GM12874 (cell line): ENCODE results near the gene KIF5C.

Experiments
- CTCF ChIP-seq: IDR thresholded peaks from 2 replicates; pipeline ENCODE4 v1.5.1; 2011; ENCODE audit warnings: low read depth, mild to moderate bottlenecking, control low read depth, low read length, moderate library complexity; ENCODE audit not compliant: insufficient read depth

Gene KIF5C

DNA sequence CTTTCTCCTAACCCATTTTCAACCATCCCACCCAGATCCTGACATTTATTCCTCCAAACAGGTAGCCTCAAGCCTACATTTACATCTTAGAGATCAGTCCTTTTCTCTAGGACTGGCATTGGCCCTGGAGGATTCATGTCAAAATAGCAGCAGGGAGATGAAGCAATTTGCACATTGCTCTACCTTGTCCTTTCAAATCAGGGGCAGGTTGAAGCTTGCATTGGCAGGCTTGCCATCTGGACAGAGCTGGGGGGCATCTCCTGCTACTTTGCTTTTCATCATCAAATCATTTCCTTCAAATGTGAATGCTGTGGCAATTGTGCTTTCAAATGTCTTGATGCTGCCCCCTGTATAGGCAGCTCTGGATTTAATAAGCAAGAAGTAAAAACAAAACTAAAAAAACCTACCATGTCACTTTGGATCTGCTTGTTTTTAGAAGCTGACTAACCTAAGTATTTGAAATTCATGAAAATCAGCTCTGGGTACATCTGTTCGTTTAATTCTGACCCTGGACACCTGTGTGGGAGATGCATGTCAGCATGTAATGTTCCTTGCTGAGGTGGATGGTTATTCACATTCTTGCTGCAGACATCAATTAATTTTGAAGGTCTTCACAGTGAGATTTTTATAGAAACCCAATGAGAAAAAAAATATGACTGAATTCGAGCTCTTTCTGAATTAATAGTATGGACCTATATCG is 47.9 kb downstream of the KIF5C start:
- TF ChIP-seq CTCF = no peak

GRCh38 chr2:148924514-148925178 is 49.6 kb downstream of the KIF5C start:
- TF ChIP-seq CTCF = no peak

- TF ChIP-seq CTCF = peak; percentile 58
Measured at GRCh38 chr2:148926291-148926961, 51.4 kb downstream of the KIF5C start.

GRCh38 chr2:148926981-148927401 is 52.0 kb downstream of the KIF5C start:
- no peak for TF ChIP-seq CTCF

DNA sequence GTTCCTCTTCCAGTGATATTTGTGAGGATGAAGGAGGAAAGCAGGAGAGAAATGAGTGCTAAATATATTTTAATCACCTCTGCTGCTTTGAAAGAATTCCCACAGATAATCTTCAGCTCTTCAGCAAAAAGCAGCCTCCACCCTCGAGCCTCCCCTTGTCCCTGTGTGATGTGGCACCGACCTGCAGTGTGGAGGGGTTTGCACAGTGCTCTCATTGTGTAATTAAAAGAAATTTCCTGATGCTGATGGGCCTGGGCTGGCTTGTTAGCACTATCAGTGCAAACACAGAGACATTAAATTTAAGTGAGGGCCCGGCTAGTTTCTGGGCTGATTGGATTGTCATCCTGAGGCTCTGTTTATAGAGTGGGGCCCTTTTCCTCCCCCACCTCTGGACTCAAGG is 53.4 kb downstream of the KIF5C start:
- TF ChIP-seq CTCF = no peak

DNA sequence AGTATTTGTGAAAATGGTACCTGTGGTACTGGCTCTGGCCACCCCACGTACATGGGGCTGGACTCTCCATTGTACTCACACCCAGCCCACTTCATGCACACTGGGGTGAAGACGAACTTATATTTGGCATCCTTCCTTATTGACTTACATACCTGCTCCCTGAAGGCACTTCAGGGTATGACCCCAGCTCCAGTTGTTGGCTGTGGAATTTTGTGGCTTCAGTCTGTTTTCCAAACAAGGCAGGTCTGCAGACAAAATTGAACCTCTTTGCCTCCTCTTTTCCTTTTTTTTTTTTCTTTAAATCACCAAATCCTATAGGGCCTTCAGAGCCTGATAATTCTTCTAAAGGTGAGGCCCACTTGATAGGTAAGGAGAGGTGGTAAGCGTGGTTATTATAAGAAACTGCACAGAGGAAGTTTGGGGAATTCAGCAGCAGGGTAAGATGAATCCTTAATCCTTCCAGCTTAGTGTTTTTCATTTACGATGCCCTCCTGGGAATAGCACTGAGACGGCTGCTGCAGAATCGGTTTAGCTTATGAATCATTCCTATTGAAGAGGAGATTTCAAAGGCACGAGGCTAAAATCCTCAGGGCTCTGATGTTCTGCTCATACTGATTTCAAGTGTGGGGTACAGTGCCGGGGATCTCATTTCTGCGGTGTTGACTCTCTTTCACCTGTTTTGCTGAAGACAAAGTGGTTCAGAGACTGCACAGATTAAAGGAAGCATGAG is 55.2 kb downstream of the KIF5C start:
- TF ChIP-seq CTCF = no peak

GRCh38 chr2:148932536-148932935 is 57.5 kb downstream of the KIF5C start:
- TF ChIP-seq CTCF = no peak
